Heart left ventricle (tissue), 16 donors: ENCODE results near the gene GLI2. TPM values are rescaled to one million over a fixed set of nuclear protein-coding genes. Genes with fewer than 3 reads are reported as not detected.

ENCODE experiments used
- ATAC-seq, 4 donors: fragments of 200-7000 bp; cut with Tn5 transposase; one replicate each; pipeline ENCODE4 v1.9.1; 2020 to 2022; ENCODE audit warnings: moderate library complexity in 4 of 4, mild to moderate bottlenecking in 3 of 4, moderate number of reproducible peaks in 1 of 4
- DNase-seq, 5 donors: peaks; one replicate each; pipeline ENCODE4 v3.0.0-alpha.2; 2020
- H3K27ac ChIP-seq, 12 donors: fragments of 200-600 bp; sonication (generic) in 4 of 12; one replicate each; pipeline versions ENCODE4 v1.5.0 to v1.8.0; 2016 to 2022; ENCODE audit warnings: mild to moderate bottlenecking in 2 of 12
- H3K27me3 ChIP-seq, 9 donors: fragments of 200-600 bp; sonication (generic) in 2 of 9; one replicate each; pipeline versions ENCODE4 v1.5.1 to v1.8.0; 2016 to 2022; ENCODE audit warnings: mild to moderate bottlenecking in 3 of 9
- H3K36me3 ChIP-seq, 9 donors: fragments of 200-600 bp; sonication (generic) in 2 of 9; one replicate each; pipeline versions ENCODE4 v1.5.0 to v1.8.0; 2018 to 2022; ENCODE audit warnings: mild to moderate bottlenecking in 2 of 9
- H3K4me1 ChIP-seq, 12 donors: fragments of 200-600 bp; sonication (generic) in 4 of 12; one replicate each; pipeline versions ENCODE4 v1.5.0 to v1.8.0; 2016 to 2022; ENCODE audit warnings: mild to moderate bottlenecking in 3 of 12
- H3K4me3 ChIP-seq, 12 donors: fragments of 200-600 bp; sonication (generic) in 4 of 12; one replicate each; pipeline versions ENCODE4 v1.5.0 to v1.8.0; 2017 to 2022; ENCODE audit warnings: mild to moderate bottlenecking in 9 of 12, moderate library complexity in 4 of 12
- H3K9me3 ChIP-seq, 12 donors: fragments of 200-600 bp; sonication (generic) in 4 of 12; one replicate each; pipeline versions ENCODE4 v1.5.0 to v1.8.0; 2016 to 2022; ENCODE audit warnings: mild to moderate bottlenecking in 1 of 12
- CTCF ChIP-seq, 12 donors: fragments of 200-600 bp; sonication (generic) in 4 of 12; IDR thresholded peaks; one replicate each; pipeline versions ENCODE4 v1.5.0 to v1.8.0; 2018 to 2022; ENCODE audit warnings: antibody characterized with exemption in 12 of 12, mild to moderate bottlenecking in 5 of 12
- POLR2A ChIP-seq, 2 donors: fragments of 450-650 bp; IDR thresholded peaks; one replicate each; pipeline ENCODE4 v1.6.1; 2017; ENCODE audit warnings: antibody characterized with exemption in 2 of 2, mild to moderate bottlenecking in 2 of 2, moderate library complexity in 2 of 2
- WGBS, 4 donors: extraction: QIAGEN DNeasy Blood & Tissue Kit in 2 of 4; methylation state at CpG; one replicate each; pipeline versions ENCODE4 v1.1.5 to v1.1.7; 2013 to 2018; 5-methylcytosine and 5-hydroxymethylcytosine counted together
- intact Hi-C, 10 donors: fragments of 100-400 bp; cut with DNase I; formaldehyde crosslinking; loops; one replicate each; pipeline versions ENCODE4 v1.11.1 to v1.14.2; 2022
- polyA plus RNA-seq, 2 donors: library from polyadenylated mRNA; stranded (reverse); fragments of 200-250 nt; gene quantifications; one replicate each; pipeline ENCODE4 v1.2.3, GENCODE V29; 2013
- total RNA-seq, 9 donors: library from RNA; depleted of rRNA in 2 of 9; stranded (reverse); fragments of >200 nt in 2 of 9; fragmentation: NEBNext Ultra II Directional in 3 of 9; extraction: Animal tissue kit (Norgen Biotek cat#: 25700) in 3 of 9; gene quantifications; one replicate each; pipeline versions ENCODE4 v1.1.0 to v1.2.4, GENCODE V29; 2016 to 2023
- donor health status: ischemic (EF 13 %, LVEDD 7.1; RV severe dilation, severe dysfunction).
- donor health status: healthy with polysubstance abuse.
- donor health status: DM: no; HTN: yes; CAD: no.
- donor health status: DM: no; HTN: no; CAD: no.
- donor health status: ischemic (EF 25% LVEDD 6.9; RV normal size, moderate dysfunction).
- donor health status: ischemic (EF 25% LVEDD 5.7; RV mildly dilated, moderate dysfunction).
- donor health status: healthy.
- donor health status: DM: yes; HTN: yes; CAD: no.
- donor health status: ischemic (EF 35%, LVEDD 5.7; RV mildly dilated, moderate dysfunction).
- donor health status: nonischemic (EF 11% LVEDD 7.7; RV severe dilation, severe dysfunction).
- donor health status: DM: yes; HTN: yes; CAD: no.
- donor health status: PGD.
- donor health status: ischemic (EF 29% LVEDD 5.4; RV normal size, mild dysfunction).
- donor health status: nonischemic (EF 23%, LVEDD 6.1; RV moderate dilation, normal function).

GLI2 gene
- total and polyA plus RNA-seq, 11 donors: 0.30 to 4.1 (median 1.0) TPM

- Histone ChIP-seq H3K4me1 (peaks cover 0 to 1% (median 0%) of the 10 kb centered on the region in 12 donors), H3K4me3 (no peak overlapping the region), H3K27me3 (peaks cover 0 to 22% (median 5%) of the 10 kb centered on the region in 9 donors), H3K9me3 (no peaks in the 10 kb centered on the region), H3K27ac (no peak overlapping the region), H3K36me3 (no peaks in the 10 kb centered on the region)
- 76 to 81% (median 79%) methylated on average over 7 of the region's 7 CpGs for WGBS, 4 donors
- TF ChIP-seq POLR2A (IDR thresholded peaks at IDR 0.05) (no peak), CTCF (IDR thresholded peaks at IDR 0.05) (no peak)
- DNase-seq: no peak
- intact Hi-C loops: loop anchor here in 1 of 10 donors (10.0 kb wide), 1 partner anchor 634 kb away; no protein-coding TSS in a partner anchor
- no peak for ATAC-seq
Measured at GRCh38 chr2:120701096-120701495, 34.6 kb upstream of the GLI2 start.

- 61 to 83% (median 73%) methylated on average over 3 of the region's 3 CpGs for WGBS, 4 donors
Measured at GRCh38 chr2:120701499-120701898, 34.2 kb upstream of the GLI2 start.

GRCh38 chr2:120702061-120702460 is 33.6 kb upstream of the GLI2 start:
- ATAC-seq (no peak), DNase-seq (no peak)
- peaks cover 0 to 15% (median 0%) of the 10 kb centered on the region in 9 donors for H3K27me3 ChIP-seq
- intact Hi-C loops: loop anchor here in 1 of 10 donors (10.0 kb wide), 1 partner anchor 633 kb away; no protein-coding TSS in a partner anchor
- no peak overlapping the region for H3K27ac ChIP-seq
- no peaks in the 10 kb centered on the region for H3K36me3 ChIP-seq
- H3K4me1 ChIP-seq: no peaks in the 10 kb centered on the region
- no peaks in the 10 kb centered on the region for H3K9me3 ChIP-seq
- 59 to 69% (median 68%) methylated on average over 7 of the region's 7 CpGs for WGBS, 4 donors
- H3K4me3 ChIP-seq: no peak overlapping the region
- TF ChIP-seq CTCF (IDR thresholded peaks at IDR 0.05) (no peak), POLR2A (IDR thresholded peaks at IDR 0.05) (no peak)

More at GRCh38 chr2:120701499-120701898, 34.2 kb upstream of the GLI2 start:
- Histone ChIP-seq H3K4me3 (no peak overlapping the region), H3K4me1 (no peaks in the 10 kb centered on the region), H3K9me3 (no peaks in the 10 kb centered on the region), H3K36me3 (no peaks in the 10 kb centered on the region), H3K27me3 (peaks cover 0 to 18% (median 5%) of the 10 kb centered on the region in 9 donors), H3K27ac (no peak overlapping the region)
- intact Hi-C loops: loop anchor here in 1 of 10 donors (10.0 kb wide), 1 partner anchor 633 kb away; no protein-coding TSS in a partner anchor
- ATAC-seq: no peak
- DNase-seq: no peak
- TF ChIP-seq CTCF (IDR thresholded peaks at IDR 0.05): no peak
- no peak for TF ChIP-seq POLR2A (IDR thresholded peaks at IDR 0.05)

GRCh38 chr2:120702801-120703200 is 32.9 kb upstream of the GLI2 start:
- Histone ChIP-seq H3K36me3 (no peaks in the 10 kb centered on the region), H3K4me1 (no peaks in the 10 kb centered on the region), H3K27ac (no peak overlapping the region), H3K4me3 (no peak overlapping the region), H3K9me3 (no peaks in the 10 kb centered on the region), H3K27me3 (peaks cover 0 to 15% (median 0%) of the 10 kb centered on the region in 9 donors)
- TF ChIP-seq POLR2A (IDR thresholded peaks at IDR 0.05) (no peak), CTCF (IDR thresholded peaks at IDR 0.05) (no peak)
- ATAC-seq: no peak
- intact Hi-C loops: loop anchor here in 1 of 10 donors (10.0 kb wide), 1 partner anchor 632 kb away; no protein-coding TSS in a partner anchor
- WGBS, 4 donors: 87 to 92% (median 89%) methylated on average over 13 of the region's 13 CpGs
- no peak for DNase-seq
